Measurements from ENCODE around the gene CLEC16A.

Gene CLEC16A

DNA sequence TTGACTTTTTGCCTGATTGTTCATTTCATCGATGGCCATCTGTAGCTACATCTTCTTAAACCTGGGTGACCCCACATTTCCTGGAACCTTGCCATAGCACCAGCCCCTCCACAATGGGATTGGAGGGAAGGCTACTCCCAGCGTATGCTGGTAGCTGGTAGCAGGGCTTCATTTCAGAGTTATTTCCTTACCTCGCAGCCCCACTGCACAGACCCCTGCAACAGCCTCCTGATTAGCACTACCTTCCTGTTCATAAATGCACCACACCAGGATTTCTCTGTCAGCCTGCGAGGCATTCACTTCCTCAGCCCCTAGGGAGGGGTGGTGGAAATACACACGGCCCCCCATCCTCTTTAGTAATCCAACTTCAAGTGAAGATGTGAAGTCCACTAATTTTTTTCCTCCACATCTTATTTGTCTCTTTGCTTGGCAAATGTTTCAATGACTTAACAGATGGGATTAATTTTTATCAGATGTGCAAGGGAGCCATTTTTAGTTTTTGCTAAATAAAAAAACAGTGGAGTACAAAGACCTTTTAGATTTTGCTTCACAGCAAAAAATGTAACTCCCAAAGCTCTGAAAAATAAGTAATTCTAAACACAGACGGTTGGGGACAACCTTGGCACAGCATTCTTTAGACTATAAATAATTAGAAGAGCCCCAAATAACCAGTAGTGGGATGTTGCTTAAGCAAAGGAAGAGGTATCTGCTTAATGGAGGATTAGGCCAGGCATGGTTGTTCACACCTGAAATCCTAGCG lies 76.6 kb downstream of the CLEC16A start:
- no peak for DNase-seq

- DNase-seq: no peak
Measured at GRCh38 chr16:11022002-11022401, 77.6 kb downstream of the CLEC16A start.

- DNase-seq: no peak
Measured at GRCh38 chr16:11023262-11024039, 79.1 kb downstream of the CLEC16A start.

- DNase-seq: no peak
Measured at GRCh38 chr16:11024333-11025053, 80.1 kb downstream of the CLEC16A start.

DNA sequence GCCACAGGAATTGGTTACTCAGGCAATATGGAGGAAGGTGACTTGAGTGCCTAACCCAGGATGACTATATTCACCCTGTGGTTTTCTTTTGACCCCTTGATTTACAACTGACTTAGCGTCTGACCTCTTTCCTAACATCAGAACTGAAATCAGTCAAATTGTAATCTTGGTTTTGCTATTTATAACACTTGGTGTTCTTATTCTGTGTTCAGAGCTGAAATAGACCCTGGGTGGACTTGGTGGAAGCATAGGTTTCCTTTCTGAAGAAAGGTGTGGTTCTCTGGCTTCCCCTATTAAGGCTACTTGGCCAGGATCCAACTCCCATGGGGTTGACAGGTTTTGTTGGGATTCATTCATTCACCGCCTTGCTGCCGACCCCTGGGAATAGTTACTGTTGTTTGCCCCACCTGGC lies 80.8 kb downstream of the CLEC16A start:
- no peak for DNase-seq

- no peak for DNase-seq
Measured at GRCh38 chr16:11029948-11030347, 85.6 kb downstream of the CLEC16A start.

- DNase-seq: peak in 1 of 2 experiments; percentile 13
Measured at GRCh38 chr16:11030990-11031510, 86.7 kb downstream of the CLEC16A start.

DNA sequence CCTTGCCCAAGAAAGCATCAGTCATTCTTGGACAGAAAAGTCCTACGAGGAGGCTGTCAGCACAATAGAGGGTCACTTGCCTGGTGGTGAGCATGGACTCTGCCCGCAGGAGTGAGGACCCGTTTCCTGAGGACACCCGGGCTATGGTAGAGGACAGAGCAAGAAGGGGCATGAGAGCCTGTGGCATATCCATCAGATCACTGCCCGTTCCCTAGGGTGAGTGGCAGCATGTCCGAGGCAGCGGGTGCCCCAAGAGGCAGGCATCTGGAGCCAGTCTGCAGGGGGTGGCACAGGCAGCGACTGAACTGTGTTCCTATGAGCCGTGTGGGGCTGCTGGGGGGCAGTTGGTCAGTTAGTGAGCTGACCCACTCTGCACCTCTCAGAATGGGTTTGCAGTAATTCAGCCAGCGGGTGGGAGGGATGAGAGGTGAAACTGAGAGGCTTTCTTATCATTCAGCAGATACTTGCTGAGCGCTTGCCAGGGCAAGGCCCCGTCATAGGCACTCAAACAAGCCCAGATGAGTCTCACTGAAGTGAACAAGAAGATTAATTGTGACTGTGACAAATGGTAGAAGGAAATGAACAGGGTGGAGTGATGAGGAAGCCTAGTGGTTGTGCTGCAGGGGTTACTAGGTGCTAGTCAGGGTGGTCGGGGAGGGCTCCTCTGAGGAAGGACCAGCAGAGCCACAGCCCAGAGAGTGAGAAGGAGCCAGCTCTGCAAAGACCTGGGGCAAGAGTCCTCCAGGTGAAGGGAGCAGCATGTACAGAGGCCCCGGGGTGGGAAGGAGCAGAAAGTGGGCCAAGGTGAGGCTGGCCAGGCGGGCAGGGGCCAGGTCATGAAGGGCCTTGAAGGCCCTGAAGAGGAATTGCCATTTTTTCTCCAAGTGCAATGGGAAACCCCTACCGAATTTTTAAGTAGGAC lies 87.9 kb downstream of the CLEC16A start:
- no peak for DNase-seq

GRCh38 chr16:11032922-11033291 lies 88.5 kb downstream of the CLEC16A start:
- DNase-seq: no peak

GRCh38 chr16:11033629-11034420 lies 89.5 kb downstream of the CLEC16A start:
- no peak for DNase-seq

GRCh38 chr16:11034481-11034931 lies 90.1 kb downstream of the CLEC16A start:
- DNase-seq: no peak

DNA sequence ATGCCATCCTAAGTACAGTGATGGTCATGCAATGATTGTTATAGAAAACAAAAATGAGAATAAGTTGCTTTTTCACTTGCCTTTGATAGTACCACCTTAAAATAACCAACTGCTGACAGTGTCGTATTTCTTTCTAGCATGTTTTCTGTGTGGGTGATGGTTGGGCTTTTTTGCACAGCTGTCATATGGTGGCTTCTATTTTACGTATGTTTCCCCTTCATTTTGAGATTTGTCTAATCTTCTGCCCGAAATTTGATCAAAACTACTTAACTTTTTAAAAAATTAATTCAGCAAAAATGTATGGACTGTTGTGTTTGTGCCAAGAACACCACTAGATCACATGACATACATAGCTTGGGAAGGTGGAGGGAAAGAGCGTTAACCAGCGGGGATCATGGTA lies 90.7 kb downstream of the CLEC16A start:
- no peak for DNase-seq

DNA sequence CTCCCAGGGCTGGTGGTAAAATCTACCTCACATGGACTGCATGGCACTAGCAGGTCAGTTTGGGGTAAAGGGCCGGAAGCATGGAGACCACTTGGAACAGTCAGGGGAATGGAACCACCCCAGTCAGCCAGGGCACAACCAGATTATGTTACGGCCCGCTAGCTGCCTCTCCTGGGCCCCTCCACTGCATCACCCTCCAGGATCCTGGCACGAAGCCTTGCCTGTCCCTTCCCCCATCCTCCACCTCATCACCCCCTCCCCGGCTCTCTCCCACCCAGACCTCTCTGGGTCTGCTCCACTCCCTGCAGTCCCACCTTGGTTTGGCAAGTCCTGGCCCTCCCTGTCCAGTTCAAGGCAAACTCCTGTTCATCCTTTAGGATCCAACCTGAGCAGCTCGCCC lies 91.7 kb downstream of the CLEC16A start:
- DNase-seq: no peak

- no peak for DNase-seq
Measured at GRCh38 chr16:11036868-11037410, 92.6 kb downstream of the CLEC16A start.

GRCh38 chr16:11038305-11038704 lies 93.9 kb downstream of the CLEC16A start:
- no peak for DNase-seq

DNA sequence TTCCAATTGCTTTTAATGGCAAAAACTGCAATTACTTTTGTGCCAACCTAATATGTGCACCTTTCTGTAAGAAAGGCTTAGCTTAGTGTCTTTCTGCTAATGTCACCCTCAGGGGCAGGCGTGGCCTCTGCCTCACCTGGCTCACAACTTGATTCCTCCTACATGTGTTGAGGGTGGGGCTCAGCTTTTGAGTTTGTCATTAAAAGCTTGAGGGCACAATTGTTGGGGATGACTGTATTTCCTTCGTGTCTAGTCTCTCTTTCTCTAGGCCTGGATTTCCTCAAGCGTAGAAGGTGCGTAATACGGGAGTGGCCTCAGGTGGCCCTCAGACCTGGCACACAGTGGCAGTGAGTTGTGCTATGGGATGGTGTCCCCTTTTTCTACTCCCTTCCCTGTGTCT lies 94.4 kb downstream of the CLEC16A start:
- no peak for DNase-seq

DNA sequence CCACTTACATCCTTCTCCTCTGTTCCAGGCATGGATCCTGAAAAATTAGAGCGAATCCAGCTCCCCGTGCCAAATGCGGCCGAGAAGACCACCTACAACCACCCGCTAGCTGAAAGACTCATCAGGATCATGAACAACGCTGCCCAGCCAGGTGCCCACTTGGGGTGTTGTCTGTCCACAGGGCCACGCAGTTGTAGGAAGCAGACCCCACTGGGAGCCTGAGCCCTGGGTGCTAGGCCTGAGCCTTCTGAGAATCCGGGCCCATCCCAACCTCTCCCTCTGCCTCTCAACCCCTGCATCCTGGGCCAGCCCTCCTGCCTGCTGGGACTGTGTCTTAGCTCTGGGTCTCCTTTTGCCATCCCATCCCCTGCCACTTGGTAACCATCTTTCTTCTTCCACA lies 95.4 kb downstream of the CLEC16A start:
- no peak for DNase-seq

- DNase-seq: peak in 1 of 2 experiments; percentile 31
Measured at GRCh38 chr16:11042191-11042590, 97.8 kb downstream of the CLEC16A start.

DNA sequence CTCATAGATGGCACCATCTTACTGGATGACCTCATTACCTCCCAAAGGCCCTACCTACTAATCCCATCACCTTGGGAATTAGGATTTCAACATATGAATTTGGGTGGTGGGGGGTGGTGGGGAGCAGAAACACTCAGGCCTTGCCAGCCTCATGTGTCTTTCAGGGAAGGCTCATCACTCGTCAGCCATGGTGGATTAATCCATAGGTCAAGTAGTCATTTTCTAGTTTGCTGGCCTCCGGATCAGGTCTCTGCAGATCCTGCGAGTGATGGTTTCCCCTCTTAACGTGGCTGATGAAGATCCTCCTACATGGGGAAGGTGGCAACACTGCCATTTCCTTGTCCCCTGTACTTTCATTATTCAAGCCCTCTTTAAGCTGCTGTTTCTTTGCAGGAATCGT lies 101.1 kb downstream of the CLEC16A start:
- no peak for DNase-seq

- no peak for DNase-seq
Measured at GRCh38 chr16:11045846-11046245, 101.5 kb downstream of the CLEC16A start.

DNA sequence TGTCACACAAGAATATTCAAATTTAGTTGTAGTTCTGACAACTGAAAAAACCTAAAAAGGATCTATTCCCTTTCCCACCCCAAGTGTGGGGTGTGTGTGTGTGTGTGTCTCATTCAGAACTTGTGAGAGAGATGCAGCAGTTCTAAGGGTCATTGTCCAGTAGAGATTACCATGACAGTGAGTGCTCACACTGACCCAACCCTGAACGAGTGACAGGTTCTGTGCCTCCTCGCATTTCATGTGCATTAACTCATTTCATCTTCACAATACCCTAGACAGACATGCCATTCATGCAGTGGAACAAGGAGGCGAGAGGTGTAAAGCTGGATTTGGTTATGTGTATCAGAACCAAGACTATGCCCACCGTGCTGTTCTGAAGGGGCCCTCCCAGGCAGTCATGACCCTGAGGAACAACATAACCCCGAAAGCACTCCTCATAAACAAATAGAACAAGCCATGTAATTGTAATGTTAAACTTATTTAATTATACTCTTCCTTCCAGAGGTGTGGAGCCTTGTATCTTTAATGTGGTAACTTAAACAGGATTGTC lies 102.1 kb downstream of the CLEC16A start:
- DNase-seq: peak in 1 of 2 experiments; percentile 50
